Neural cell (in vitro differentiated cells): ENCODE results near the gene ZNF618. TPM values are rescaled to one million over a fixed set of nuclear protein-coding genes. Genes with fewer than 3 reads are reported as not detected.

Source experiments
- H2AFZ ChIP-seq: fragments of 200-600, 300-800 bp; sonication (generic), shearing (Covaris generic); 2 replicates; pipeline ENCODE4 v1.6.0; 2014; ENCODE audit warnings: low read depth, mild to moderate bottlenecking, antibody characterized with exemption, low read length, moderate library complexity
- H3F3A ChIP-seq: fragments of 200-600 bp; shearing (Covaris generic); 2 replicates; pipeline ENCODE4 v1.6.1; 2016; ENCODE audit warnings: mild to moderate bottlenecking, moderate library complexity, mixed read lengths, antibody characterized with exemption, low read length; ENCODE audit not compliant: insufficient read depth, poor library complexity, severe bottlenecking
- H3K27ac ChIP-seq: fragments of 200-600, 300-800 bp; sonication (generic), shearing (Covaris generic); 2 replicates; pipeline ENCODE4 v1.5.1; 2014; ENCODE audit warnings: mild to moderate bottlenecking, low read length, moderate library complexity
- H3K27me3 ChIP-seq: fragments of 300-800, 200-600 bp; sonication (generic), shearing (Covaris generic); 2 replicates; pipeline ENCODE4 v1.6.0; 2014; ENCODE audit warnings: mild to moderate bottlenecking, low read depth, low read length, moderate library complexity; ENCODE audit not compliant: insufficient read depth
- H3K36me3 ChIP-seq: fragments of 300-800, 200-600 bp; sonication (generic), shearing (Covaris generic); 2 replicates; pipeline ENCODE4 v1.5.1; 2014; ENCODE audit warnings: mild to moderate bottlenecking, antibody characterized with exemption, low read length, moderate library complexity; ENCODE audit not compliant: insufficient read depth
- H3K4me2 ChIP-seq: fragments of 300-800, 200-600 bp; sonication (generic), shearing (Covaris generic); 2 replicates; pipeline ENCODE4 v1.6.0; 2014; ENCODE audit warnings: mild to moderate bottlenecking, low read length
- H3K4me3 ChIP-seq: fragments of 300-800, 200-600 bp; sonication (generic), shearing (Covaris generic); 2 replicates; pipeline ENCODE4 v1.5.1; 2014; ENCODE audit warnings: mild to moderate bottlenecking, low read length, moderate library complexity
- H3K79me2 ChIP-seq: fragments of 200-600 bp; shearing (Covaris generic); replicated peaks from 2 replicates; pipeline ENCODE4 v1.6.0; 2014; ENCODE audit warnings: mild to moderate bottlenecking, low read length, moderate library complexity; ENCODE audit not compliant: insufficient read depth
- H3K9ac ChIP-seq: fragments of 300-800, 200-600 bp; sonication (generic), shearing (Covaris generic); 2 replicates; pipeline ENCODE4 v1.6.1; 2016; ENCODE audit warnings: mild to moderate bottlenecking, low read length, mixed read lengths
- H3K9me2 ChIP-seq: fragments of 200-600 bp; shearing (Covaris generic); 2 replicates; pipeline ENCODE4 v1.6.1; 2016; ENCODE audit warnings: mild to moderate bottlenecking, low read length, mixed read lengths; ENCODE audit not compliant: insufficient read depth
- H3K9me3 ChIP-seq: fragments of 200-600, 300-800 bp; sonication (generic), shearing (Covaris generic); 2 replicates; pipeline ENCODE4 v1.6.1; 2016; ENCODE audit warnings: mild to moderate bottlenecking, mixed run types, low read length, moderate library complexity, mixed read lengths
- H4K20me1 ChIP-seq: fragments of 200-600 bp; shearing (Covaris generic); 2 replicates; pipeline ENCODE4 v1.6.1; 2016; ENCODE audit warnings: mild to moderate bottlenecking, mixed run types; ENCODE audit not compliant: insufficient read depth
- CTCF ChIP-seq: fragments of 450-650 bp; IDR thresholded peaks from 2 replicates; pipeline ENCODE4 v1.5.1; 2014; ENCODE audit warnings: antibody characterized with exemption, mild to moderate bottlenecking, moderate library complexity; ENCODE audit not compliant: poor library complexity, severe bottlenecking
- EP300 ChIP-seq: fragments of 450-650 bp; conservative IDR thresholded peaks from 2 replicates; pipeline ENCODE4 v1.6.1; 2014; ENCODE audit warnings: antibody characterized with exemption, mild to moderate bottlenecking, moderate library complexity; ENCODE audit not compliant: poor library complexity, severe bottlenecking
- EZH2 ChIP-seq: fragments of 200-600, 300-800 bp; shearing (Covaris generic), sonication (generic); IDR thresholded peaks from 2 replicates; pipeline ENCODE4 v1.6.1; 2014; ENCODE audit warnings: antibody characterized with exemption, low read length, borderline replicate concordance, mild to moderate bottlenecking; ENCODE audit not compliant: insufficient read depth, poor library complexity, severe bottlenecking
- MXI1 ChIP-seq: fragments of 450-650 bp; conservative IDR thresholded peaks from 2 replicates; pipeline ENCODE4 v1.6.1; 2014; ENCODE audit warnings: antibody characterized with exemption, mild to moderate bottlenecking; ENCODE audit not compliant: poor library complexity, severe bottlenecking
- POLR2AphosphoS5 ChIP-seq: IDR thresholded peaks from 2 replicates; pipeline ENCODE4 v1.6.1; 2012
- RAD21 ChIP-seq: fragments of 450-650 bp; conservative IDR thresholded peaks from 2 replicates; pipeline ENCODE4 v1.6.1; 2014; ENCODE audit warnings: antibody characterized with exemption, mild to moderate bottlenecking, moderate library complexity
- REST ChIP-seq: IDR thresholded peaks from 2 replicates; pipeline ENCODE4 v1.6.1; 2012; ENCODE audit warnings: borderline replicate concordance
- SMC3 ChIP-seq: fragments of 450-650 bp; conservative IDR thresholded peaks from 2 replicates; pipeline ENCODE4 v1.6.1; 2014; ENCODE audit warnings: antibody characterized with exemption, mild to moderate bottlenecking, moderate library complexity; ENCODE audit not compliant: poor library complexity
- TAF1 ChIP-seq: IDR thresholded peaks from 2 replicates; pipeline ENCODE4 v1.6.1; 2012; ENCODE audit warnings: low read depth
- polyA plus RNA-seq: library from polyadenylated mRNA; depleted of rRNA; stranded (reverse); fragments of >200 nt; gene quantifications from 2 replicates; pipeline ENCODE4 v1.2.3, GENCODE V29; 2014

ZNF618 gene
- polyA plus RNA-seq, 1 donor from 2014 or later: 7.1 TPM

DNA sequence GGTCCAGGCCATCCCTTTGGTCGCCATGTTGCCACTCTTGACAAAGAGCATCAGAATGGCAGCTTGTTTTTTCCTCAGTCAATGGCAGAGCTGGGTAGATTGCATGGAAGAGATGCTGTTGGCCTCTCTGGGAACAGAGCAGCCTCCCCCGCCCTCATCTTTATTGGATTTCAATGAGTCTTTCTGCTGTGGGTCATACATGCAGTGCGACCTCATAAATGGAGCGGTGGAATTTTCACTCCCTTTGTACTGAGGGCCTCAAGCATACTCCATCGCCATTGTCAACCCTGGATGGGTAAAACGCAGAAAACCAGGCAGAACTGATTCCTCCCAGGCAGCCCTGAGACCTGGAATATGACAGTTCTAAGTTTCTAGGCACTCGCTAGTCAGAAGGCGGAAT lies 71.8 kb downstream of the ZNF618 start (continued):
- TF ChIP-seq TAF1: no peak
- no peak for TF ChIP-seq RAD21
- no peak for TF ChIP-seq EZH2

- no peak overlapping the region for H3K4me3 ChIP-seq
- no peak overlapping the region for H3K4me2 ChIP-seq
- no peaks in the 10 kb centered on the region for H3K27me3 ChIP-seq
- H3K79me2 ChIP-seq: peaks cover 46% of the 10 kb centered on the region
- H4K20me1 ChIP-seq: no peaks in the 10 kb centered on the region
- H3K9me3 ChIP-seq: no peaks in the 10 kb centered on the region
- no peak overlapping the region for H3K9ac ChIP-seq
- no peak for TF ChIP-seq EP300
- no peak for TF ChIP-seq REST
- no peak for TF ChIP-seq RAD21
- no peak for TF ChIP-seq CTCF
- TF ChIP-seq TAF1: no peak
- no peak for TF ChIP-seq EZH2
- TF ChIP-seq MXI1: no peak
- TF ChIP-seq POLR2AphosphoS5: no peak
- no peak for TF ChIP-seq SMC3
- H3F3A ChIP-seq: no peaks in the 10 kb centered on the region
- H3K27ac ChIP-seq: no peak overlapping the region
- no peak overlapping the region for H2AFZ ChIP-seq
- no peaks in the 10 kb centered on the region for H3K9me2 ChIP-seq
- no peaks in the 10 kb centered on the region for H3K36me3 ChIP-seq
Measured at GRCh38 chr9:113948891-113949570, 72.9 kb downstream of the ZNF618 start.

DNA sequence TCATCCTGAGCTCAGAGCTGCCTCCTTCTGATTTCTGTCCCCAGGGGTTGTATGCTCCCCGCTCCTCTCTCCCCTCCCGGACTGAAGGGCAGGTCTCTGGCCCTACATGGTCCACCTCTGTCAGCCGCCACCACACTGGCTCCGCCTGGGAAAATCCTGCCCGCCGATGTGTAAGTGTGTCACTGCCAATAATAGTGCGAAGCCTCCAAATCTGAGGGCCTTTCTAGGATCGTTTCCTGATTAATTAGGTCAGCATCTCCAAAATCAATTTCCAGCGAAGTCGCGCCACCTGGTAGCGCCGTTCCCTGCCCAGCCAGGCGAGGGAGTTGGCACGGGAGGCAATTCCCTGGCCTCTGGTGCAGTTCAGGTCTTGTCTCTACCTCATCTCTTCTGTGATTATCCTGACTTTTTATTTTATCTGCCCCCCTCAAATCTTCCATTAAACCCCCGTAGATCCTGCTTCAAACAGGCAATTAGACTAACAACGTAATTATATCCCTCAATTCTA lies 73.5 kb downstream of the ZNF618 start:
- Histone ChIP-seq H4K20me1 (no peaks in the 10 kb centered on the region), H3K9me3 (no peaks in the 10 kb centered on the region), H3K27ac (no peak overlapping the region), H3K4me3 (no peak overlapping the region), H3K36me3 (no peaks in the 10 kb centered on the region), H3K4me2 (no peak overlapping the region), H3K9ac (no peak overlapping the region), H3K27me3 (no peaks in the 10 kb centered on the region), H3K9me2 (no peaks in the 10 kb centered on the region), H3F3A (no peaks in the 10 kb centered on the region), H3K79me2 (peaks cover 40% of the 10 kb centered on the region), H2AFZ (no peak overlapping the region)
- no peak for TF ChIP-seq RAD21
- TF ChIP-seq EP300: no peak
- no peak for TF ChIP-seq CTCF
- TF ChIP-seq POLR2AphosphoS5: no peak
- TF ChIP-seq SMC3: no peak
- no peak for TF ChIP-seq TAF1
- TF ChIP-seq MXI1: no peak
- no peak for TF ChIP-seq REST
- no peak for TF ChIP-seq EZH2
